Motor neuron (in vitro differentiated cells): ENCODE results near the gene HRH1. TPM values are rescaled to one million over a fixed set of nuclear protein-coding genes. Genes with fewer than 3 reads are reported as not detected.

ENCODE experiments used
- total RNA-seq, 8 experiments: library from RNA; unstranded; fragments of 300-600 nt; gene quantifications; 2 replicates each; pipeline versions ENCODE4 v1.2.3 to v1.2.4, GENCODE V29; 2022

Gene HRH1
- total RNA-seq, 8 experiments from 2014 or later: 0.11 to 23.2 (median 0.74) TPM

Other genes starting within 250 kb of the HRH1 start
- 10 to 100 TPM in 1 of 8 experiments, 1 to 10 TPM in 3, under 1 TPM in 4; 0.50 to 80.6 (median 1.2) TPM for gene SLC6A1, start 161.7 kb upstream of the HRH1 start, total RNA-seq
- gene ATG7, start 117.9 kb downstream of the HRH1 start, total RNA-seq: 10 to 100 TPM; 16.9 to 39.4 (median 24.8) TPM